Measurements from ENCODE around the gene FARS2. TPM values are rescaled to one million over a fixed set of nuclear protein-coding genes. Genes with fewer than 3 reads are reported as not detected.

The FARS2 gene
- total RNA-seq, 1 donor from 2014 or later = 11.6 TPM

DNA sequence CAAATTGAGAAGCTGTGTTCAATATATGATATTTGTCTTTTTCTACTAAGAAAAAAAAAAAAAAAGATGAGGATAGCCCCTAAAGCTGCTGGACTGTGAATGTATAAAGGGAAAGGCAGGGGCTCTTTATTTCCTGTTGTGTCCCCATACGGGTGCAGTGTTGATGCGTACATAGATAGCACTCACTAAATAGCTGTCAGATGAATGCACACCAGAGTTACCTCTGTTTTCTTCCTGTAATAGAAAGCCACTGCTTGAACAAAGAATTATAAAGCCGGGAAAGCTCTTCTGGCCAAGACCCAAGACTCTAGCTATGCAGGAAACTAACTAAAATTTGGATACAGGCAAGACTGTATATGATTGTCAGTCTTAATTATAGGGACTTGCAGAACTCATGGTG is 260.0 kb downstream of the FARS2 start:
- DNase-seq (ENCODE audit: extremely low read depth, low read depth, low spot score) = no peak

DNA sequence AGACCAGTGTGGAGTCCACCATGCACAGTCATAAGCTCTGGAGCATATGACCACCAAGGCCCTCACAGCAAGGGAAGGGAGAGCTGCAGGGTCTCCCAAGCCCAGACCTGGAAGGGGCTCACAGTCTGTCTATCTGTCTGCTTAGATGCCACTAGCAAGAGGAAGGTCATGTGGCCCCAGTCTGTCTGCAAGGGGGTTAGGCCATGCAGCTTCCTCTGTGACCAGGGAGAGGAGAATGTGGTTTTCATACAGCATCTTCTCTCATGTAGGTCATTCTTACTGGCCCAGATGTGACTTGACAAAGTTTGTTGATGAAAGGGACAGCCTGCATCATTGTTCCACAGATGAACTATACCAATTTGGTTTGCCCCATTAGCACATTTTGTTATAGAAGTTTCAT is 260.8 kb downstream of the FARS2 start:
- no peak for DNase-seq (ENCODE audit: extremely low read depth, low read depth, low spot score)

DNA sequence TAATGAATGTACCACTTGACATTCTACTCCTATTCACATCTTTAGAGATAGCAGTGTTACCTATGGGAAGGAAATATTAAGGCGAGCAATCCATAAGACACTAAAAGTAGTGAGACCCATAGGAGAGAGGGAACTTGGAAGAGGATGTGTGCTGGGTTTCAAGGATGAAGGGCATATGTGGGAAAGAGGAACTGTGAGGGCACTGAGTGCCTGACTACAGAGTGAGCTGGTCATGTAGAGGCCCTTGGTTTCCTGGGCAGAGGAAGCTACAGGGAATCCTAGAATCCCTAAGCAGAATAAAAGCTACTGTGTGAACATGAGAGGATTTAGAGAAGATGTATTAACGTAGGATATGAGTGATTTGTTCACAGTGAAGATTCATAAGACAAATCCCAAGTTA is 262.8 kb downstream of the FARS2 start:
- no peak for DNase-seq (ENCODE audit: extremely low read depth, low read depth, low spot score)

DNA sequence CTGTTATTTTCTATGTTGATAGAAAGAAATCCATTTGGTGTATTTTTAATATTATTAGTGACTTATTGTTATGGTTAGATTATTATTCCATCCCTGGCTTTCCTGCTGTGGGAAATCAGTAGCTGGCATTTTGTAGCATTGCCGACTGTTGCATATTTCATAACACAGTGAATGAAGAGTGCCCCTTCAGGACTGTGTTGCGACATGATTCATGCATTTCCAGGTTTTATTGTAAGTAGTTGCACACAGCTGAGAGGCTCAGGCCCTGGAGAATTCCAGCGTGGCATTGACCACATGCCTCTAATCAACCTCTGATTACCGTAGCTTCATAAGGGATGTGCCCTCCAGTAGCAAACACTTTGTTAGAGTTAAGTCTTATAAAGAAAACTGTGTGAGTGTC is 263.9 kb downstream of the FARS2 start:
- peak; percentile 5 for DNase-seq (ENCODE audit: extremely low read depth, low read depth, low spot score)

DNA sequence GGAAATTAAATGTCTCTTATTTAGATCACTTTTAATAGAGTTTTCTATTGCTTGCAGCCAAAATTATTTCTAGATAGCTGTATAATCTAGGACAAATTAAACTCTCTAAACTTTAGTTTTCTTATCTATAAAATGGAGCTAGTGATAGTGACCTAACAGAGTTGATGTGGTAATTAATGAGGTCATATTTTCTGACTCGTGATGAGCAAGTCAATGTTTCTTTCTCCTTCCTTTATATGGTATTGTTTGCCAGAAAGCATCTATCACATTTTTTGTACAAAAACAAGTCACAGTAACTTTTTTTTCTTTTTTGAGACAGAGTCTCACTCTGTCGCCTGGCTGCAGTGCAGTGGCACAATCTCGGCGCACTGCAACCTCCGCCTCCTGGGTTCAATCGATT is 267.7 kb downstream of the FARS2 start:
- no peak for DNase-seq (ENCODE audit: extremely low read depth, low read depth, low spot score)

DNA sequence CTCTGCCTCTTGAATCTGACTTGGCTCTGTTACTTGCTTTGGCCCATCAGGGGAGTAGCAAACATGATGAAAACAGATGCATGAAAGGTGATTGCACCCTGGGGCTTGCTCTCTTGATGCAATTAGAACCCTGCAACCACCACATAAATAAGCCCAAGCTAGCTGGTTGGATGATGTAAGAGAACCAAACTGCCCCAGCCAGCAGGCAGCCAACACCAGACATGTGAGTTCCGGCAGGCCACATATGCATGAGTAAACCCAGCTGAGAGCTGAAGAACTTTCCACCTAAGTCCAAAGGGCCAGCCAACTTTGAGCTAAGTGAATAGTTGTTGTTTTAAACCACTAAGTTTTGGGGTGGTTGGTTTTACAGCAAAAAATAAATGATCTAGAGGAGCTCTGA is 268.4 kb downstream of the FARS2 start:
- no peak for DNase-seq (ENCODE audit: extremely low read depth, low read depth, low spot score)

DNA sequence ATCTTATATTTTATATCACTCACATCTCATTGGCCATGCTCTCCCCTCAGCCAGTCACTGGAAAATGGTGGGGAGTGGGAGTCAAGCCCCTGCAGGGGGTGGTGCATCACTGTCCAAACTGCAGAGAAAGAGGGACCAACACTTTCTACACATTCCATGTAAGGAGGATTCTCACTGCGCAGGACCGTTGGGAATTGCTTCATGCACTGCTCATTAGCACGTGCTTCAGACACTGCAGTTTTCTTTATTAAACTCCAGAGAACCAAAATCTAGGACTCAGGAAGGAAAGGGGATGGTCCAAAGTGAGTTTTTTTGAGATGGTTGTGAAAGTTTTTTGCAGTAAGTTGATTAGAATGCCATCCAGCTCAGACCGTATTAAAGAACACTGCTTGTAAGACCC is 269.8 kb downstream of the FARS2 start:
- no peak for DNase-seq (ENCODE audit: extremely low read depth, low read depth, low spot score)

DNA sequence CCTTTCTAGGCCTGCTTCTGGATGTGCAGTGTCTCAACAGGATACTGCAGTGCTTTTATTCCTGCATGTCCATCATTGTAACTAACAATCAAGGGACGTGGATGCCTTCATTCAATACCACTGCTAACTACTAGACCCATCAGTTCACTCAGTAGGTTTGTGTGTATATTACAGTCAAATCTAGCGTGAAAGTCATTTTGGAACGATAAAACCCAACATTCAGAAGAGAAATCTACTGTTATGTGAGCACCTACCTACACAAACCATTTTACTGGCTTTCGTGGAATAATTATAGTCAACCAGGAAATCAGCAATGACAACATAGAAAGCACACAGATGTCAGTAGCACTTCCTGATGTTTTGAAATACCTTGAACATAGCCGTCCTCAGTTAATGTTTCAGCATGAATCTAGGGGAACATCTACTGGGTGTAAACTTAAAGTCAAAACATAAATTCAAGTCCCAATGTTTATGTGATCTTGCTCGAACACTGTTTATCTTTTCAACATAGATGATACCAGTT is 270.6 kb downstream of the FARS2 start:
- no peak for DNase-seq (ENCODE audit: extremely low read depth, low read depth, low spot score)

DNA sequence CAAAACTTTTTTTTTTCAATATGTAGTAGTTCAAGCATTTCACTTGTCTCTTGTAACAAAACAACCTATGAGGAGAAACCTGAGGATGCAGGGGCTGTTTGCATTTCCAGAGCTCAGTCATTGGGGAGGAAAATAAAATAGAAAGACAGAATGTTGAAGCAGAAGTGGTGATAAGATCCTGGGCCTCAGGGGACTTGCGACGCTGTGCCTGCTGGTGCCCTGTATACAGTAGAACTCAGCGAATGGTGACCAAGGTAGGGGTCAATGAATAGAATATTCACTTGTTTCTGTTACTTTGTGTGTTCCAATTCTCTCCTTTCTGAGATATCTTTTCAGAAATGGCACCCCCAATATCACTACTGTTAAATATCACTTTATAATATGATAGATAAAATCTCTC is 271.6 kb downstream of the FARS2 start:
- DNase-seq (ENCODE audit: extremely low read depth, low read depth, low spot score) = no peak

DNA sequence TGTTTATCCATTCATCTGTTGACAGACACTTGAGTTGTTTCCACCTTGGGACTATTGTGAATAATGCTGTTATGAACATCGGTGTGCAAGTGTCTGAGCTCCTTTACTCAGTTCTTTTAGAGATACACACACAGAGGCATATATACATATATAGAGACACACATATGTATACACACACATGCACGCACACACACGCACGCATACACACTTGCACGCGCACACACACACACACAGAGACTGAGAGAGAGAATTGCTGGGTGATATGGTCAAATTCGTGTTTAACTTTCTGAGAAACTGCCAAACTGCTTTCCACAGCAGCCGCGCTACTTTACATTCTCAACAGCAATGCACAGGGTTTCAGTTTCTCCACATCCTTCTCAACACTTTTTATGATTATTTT is 273.3 kb downstream of the FARS2 start:
- DNase-seq (ENCODE audit: extremely low read depth, low read depth, low spot score) = no peak

DNA sequence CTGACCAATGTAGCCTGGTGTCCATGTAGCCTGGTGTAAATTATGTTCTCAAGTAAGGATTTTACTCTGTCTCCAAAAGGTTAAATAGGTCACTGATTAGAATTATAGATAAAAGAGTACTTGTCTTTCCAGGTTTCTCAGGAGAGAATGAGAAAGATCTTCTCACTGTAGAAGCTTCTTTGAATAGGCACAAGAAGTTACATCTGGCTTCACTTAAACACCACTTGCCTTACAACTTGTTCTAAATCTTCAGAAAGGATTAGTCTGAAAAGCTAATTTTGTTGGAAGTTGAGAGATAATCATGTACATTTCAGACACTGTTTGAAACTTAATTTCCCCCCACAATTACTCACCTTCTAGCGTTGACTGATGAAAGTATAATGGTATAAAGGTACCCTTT is 275.3 kb downstream of the FARS2 start:
- no peak for DNase-seq (ENCODE audit: extremely low read depth, low read depth, low spot score)

DNA sequence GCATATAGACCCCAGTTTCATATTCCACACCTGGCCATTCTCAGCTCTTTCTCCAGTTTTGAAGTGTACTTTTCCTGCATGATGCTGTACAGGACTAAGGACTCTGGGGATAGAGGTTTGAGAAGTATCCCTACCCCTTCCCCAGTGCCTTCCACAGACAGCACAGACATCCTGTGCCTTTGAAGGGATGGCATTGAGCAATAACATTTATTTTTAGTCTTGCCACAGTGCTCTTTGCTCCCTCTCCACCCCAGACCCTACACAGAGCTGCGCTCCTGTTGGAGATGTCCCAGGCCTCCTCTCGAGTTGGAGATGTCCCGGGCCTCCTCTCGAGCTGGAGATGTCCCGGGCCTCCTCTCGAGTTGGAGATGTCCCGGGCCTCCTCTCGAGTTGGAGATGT is 275.8 kb downstream of the FARS2 start:
- DNase-seq (ENCODE audit: extremely low read depth, low read depth, low spot score) = no peak

DNA sequence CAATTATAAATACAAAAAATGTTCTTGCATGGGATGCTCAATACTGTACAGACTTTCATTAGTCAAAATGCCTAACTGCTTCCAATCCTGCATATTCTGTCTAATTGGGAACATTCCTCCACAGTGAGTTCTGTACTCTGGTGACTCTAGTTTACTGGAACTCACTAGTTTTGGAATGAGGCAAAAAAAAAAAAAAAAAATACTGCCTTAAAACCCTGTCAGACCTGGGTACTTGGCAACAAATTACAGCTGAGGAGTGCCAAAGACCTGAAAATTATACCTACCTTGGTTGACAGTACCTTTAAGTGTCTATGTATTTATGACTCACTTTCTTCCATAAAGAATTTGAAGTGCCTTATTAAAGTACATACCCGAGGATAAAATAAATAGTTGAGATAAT is 276.7 kb downstream of the FARS2 start:
- no peak for DNase-seq (ENCODE audit: extremely low read depth, low read depth, low spot score)

DNA sequence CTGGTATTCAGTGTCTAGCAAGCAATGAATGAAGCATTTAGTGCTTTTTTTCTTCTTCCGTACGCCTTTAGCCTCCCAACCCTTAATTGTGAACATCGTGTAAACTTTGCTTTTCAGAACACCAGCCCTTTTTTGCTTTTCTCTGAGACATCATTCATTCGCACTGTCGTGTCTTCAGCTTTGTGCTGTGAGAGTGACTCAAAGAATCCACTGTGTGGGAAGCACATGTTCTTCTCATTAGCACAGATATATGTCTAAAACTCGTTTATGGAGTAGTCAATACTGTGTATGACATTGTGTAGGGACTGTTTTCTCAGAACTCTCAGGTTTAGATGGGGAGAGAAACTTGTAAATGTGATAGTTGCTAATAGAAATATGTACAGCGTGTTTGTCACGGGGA is 279.1 kb downstream of the FARS2 start:
- DNase-seq (ENCODE audit: extremely low read depth, low read depth, low spot score) = no peak

DNA sequence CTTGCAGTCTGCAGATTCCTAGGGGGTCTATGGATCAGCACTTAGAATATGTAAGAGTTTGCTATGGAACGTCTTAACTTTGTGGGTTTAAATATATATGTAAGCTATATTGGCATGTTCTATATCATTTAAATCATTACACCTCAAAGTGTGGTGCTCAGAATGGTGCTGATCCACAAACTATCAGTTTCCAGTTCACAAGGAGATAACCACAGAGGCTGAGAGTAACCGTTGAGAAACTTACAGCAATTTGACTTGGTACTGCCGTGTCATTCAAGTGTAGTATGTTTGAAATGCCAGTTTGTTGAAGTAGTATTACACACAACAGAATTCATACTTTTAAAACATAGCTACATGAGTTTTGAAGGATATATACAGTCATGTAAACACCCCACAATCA is 279.7 kb downstream of the FARS2 start:
- no peak for DNase-seq (ENCODE audit: extremely low read depth, low read depth, low spot score)

DNA sequence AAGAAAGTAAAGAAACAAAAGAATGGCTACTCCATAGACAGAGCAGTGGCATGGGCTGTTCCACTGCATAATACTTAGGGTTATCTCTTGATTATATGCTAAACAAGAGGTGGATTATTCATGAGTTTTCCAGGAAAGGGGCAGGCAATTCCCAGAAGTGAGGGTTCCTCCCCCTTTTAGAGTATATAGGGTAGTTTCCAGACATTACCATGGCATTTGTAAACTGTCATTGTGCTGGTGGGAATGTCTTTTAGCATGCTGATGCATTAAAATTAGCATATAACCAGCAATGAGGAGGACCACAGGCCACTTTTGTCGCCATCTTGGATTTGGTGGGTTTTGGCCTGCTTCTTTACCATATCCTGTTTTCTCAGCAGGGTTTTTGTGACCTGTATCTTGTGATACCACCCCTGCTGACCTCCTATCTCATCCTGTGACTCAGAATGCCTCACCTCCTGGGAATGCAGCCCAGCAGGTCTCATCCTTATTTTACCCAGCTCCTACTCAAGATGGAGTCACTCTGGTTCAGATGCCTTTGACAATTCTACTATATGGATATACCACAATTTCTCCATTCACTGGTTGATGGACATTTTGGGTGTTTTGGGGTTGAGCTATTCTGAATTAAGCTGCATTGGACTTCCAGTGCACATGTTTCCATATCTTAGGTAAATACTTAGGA is 280.6 kb downstream of the FARS2 start:
- DNase-seq (ENCODE audit: extremely low read depth, low read depth, low spot score) = no peak

DNA sequence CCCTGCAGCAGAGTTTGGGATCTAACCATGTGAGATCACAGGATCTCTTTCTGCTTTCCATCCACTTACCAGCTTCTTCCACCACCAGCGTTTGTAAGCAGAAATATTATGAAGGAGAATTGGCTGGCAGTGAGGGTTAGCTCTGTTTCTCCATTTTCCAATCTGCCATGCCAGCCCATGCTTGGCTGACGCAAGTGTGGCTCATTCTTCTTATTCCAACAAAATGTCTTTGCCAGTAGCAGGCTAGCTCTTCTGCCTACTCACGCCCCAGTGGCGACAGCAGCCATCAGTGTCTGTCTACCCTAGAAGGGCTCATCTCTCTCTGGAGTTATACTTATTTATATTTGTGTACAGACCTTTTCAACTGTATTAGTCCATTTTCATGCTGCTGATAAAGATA is 286.2 kb downstream of the FARS2 start:
- no peak for DNase-seq (ENCODE audit: extremely low read depth, low read depth, low spot score)

DNA sequence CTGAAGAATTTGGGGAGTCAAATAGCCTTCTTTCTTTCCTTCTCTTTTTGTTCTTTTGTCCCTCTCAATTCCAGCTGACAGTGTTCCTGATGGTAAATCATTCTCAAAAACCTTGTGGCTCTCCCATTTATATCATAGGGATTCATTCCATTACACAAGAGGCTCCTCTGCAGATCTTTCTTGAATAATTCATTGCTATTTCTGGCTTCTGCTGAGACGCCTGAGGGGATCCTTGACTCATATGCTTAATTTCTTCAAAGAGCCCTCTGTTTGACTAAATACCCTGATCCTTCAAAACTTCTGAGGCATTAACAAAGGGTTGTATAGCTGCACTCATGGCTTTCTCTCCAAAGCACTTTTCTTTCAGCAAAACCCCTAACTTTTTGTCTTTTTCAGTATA is 289.3 kb downstream of the FARS2 start:
- no peak for DNase-seq (ENCODE audit: extremely low read depth, low read depth, low spot score)

DNA sequence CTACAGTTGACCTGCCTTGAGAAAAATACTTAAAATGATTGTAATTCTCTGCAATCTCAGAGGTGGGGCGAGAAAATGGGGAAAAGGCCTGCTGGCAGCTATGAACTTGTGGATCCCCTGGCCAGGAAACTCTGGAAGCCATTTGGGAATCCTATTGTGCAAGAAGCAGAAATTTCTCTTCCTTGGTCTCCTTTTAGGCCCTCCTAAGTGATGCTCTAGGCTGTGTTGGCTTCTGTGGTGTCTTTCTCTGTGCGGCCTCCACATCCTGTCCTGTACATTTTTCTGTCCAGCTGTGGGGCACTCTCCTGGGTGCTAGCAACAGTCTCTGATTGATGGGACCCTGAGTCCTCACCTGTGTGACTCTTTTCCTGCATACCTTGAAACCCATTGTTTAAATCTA is 290.9 kb downstream of the FARS2 start:
- no peak for DNase-seq (ENCODE audit: extremely low read depth, low read depth, low spot score)

DNA sequence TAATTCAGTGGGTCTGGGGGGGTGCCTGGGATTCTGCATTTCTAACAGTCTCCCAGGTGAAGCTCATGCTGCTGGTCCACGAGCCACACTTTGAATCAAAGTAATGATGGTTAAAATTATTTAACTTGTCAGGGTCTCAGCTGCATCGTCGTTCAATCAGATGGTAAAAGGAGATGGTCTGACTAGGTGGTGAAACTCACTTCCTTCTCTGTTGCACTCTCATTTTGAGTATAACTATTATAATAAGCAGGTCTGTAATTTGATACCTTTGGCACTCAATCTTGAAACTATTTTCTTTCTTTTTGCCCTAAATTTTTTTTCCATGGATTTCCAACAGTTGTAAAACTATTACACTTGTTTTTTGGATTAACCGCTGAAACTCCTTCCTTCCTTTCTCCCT is 292.5 kb downstream of the FARS2 start:
- no peak for DNase-seq (ENCODE audit: extremely low read depth, low read depth, low spot score)

DNA sequence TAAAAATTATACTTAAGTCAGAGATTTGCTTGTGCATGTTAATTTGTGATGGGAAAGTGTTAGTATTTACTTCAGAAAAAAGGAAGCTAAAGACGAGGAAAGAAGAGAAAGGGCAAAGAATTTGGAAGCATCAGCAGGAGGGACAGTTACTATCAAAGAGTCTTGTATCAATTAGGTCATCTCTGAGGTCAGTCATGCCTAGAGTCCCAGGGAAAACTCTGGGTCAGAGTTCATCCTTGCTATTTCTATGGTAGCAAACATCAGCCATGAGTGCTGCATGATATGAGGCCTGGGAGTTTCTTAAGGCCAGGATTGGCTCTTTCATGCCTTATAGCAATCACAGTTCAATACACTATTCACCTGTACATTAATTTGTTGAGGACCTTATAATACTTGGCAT is 292.9 kb downstream of the FARS2 start:
- DNase-seq (ENCODE audit: extremely low read depth, low read depth, low spot score) = no peak

DNA sequence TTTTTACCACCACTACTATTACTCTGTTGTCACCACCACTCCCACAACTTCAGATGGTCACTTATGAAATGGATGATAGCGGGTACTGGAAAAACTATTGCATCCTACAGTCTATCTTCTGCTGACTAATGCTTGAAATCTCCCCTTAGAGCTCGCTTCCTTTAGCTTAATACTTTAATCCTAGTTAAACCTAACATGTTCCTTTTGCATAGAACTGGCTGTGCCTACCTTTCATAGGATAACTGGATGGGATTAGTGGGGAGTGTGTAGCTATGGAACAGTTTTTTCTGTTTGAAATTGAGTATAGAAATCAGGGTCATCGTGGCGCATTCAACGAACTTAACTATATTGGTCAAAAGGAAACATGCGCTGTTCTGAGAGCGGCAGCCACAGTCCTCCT is 294.7 kb downstream of the FARS2 start:
- DNase-seq (ENCODE audit: extremely low read depth, low read depth, low spot score) = no peak

DNA sequence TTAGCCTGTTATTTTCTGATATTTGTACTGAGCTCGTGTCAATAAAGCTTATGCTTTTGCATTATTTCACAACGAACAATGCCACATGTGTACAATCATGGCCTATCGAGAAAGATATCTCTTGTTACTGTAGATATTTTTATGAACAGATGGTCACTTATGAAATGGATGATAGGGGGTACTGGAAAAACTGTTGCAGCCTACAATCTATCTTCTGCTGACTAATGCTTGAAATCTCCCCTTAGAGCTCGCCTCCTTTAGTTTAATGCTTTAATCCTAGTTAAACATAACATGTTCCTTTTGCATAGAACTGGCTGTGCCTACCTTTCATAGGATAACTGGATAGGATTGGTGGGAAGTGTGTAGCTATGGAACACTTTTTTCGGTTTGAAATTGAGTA is 296.2 kb downstream of the FARS2 start:
- no peak for DNase-seq (ENCODE audit: extremely low read depth, low read depth, low spot score)
